Upper lobe of right lung (tissue), 1 donor: Measurements from ENCODE around the gene ARHGAP23. TPM values are rescaled to one million over a fixed set of nuclear protein-coding genes. Genes with fewer than 3 reads are reported as not detected.
A peak's percentile ranks its signal among the peaks of the same experiment; 100 is the strongest.

Source experiments
- ATAC-seq: fragments of 200-7000 bp; cut with Tn5 transposase; one replicate; pipeline ENCODE4 v1.9.1; 2020; ENCODE audit warnings: mild to moderate bottlenecking, moderate library complexity
- DNase-seq: peaks from one replicate; pipeline ENCODE4 v3.0.0-alpha.2; 2020
- H3K27ac ChIP-seq: fragments of 200-600 bp; one replicate; pipeline ENCODE4 v1.8.0; 2022
- H3K27me3 ChIP-seq: fragments of 200-600 bp; one replicate; pipeline ENCODE4 v1.8.0; 2022; ENCODE audit warnings: mild to moderate bottlenecking
- H3K36me3 ChIP-seq: fragments of 200-600 bp; one replicate; pipeline ENCODE4 v1.8.0; 2022
- H3K4me1 ChIP-seq: fragments of 200-600 bp; one replicate; pipeline ENCODE4 v1.8.0; 2022
- H3K4me3 ChIP-seq: fragments of 200-600 bp; one replicate; pipeline ENCODE4 v1.8.0; 2022; ENCODE audit warnings: mild to moderate bottlenecking
- H3K9me3 ChIP-seq: fragments of 200-600 bp; one replicate; pipeline ENCODE4 v1.8.0; 2022
- intact Hi-C: fragments of 100-400 bp; cut with DNase I; formaldehyde crosslinking; loops from one replicate; pipeline ENCODE4 v1.11.0; 2022
- total RNA-seq: library from RNA; stranded (reverse); fragmentation: NEBNext Ultra II Directional; extraction: Animal tissue kit (Norgen Biotek cat#: 25700); gene quantifications from one replicate; pipeline ENCODE4 v1.2.1, GENCODE V29; 2021
- TF ChIP-seq, protein P1 (sequence below): fragments of 200-600 bp; IDR thresholded peaks from one replicate; pipeline ENCODE4 v1.8.0; 2022; ENCODE audit warnings: antibody characterized with exemption
- donor health status: DM: no; HTN: yes; CAD: no; lungs with severe emphysema.

The ARHGAP23 gene
- total RNA-seq, 1 donor from 2014 or later: 85.1 TPM

- ATAC-seq: peak; percentile 77
Measured at GRCh38 chr17:38559051-38559879, 131.0 kb downstream of the ARHGAP23 start.

DNA sequence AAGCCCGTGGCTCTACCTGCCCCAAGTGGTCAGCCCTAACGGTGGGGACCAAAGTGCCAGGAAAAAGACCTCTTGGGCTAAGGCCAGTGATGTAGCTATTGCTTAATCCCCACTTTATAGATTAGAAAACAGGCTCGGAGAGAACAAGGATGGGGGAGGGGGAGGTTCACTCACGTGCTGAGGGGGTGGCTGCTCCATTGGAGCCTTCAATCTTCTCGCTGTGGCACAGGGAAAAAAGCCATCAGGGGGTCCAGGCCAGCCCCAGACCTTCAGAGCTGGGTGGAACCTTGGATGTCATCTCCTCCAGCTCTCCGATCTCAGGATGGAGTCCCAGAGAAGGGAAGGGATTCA lies 131.6 kb downstream of the ARHGAP23 start:
- intact Hi-C loops: loop anchor here (10.0 kb wide), 1 partner anchor 105 kb away; no protein-coding TSS in a partner anchor
- Histone ChIP-seq H3K27me3 (peaks cover 54% of the 10 kb centered on the region), H3K4me1 (peaks cover 31% of the 10 kb centered on the region), H3K27ac (no peak overlapping the region), H3K9me3 (no peaks in the 10 kb centered on the region), H3K36me3 (no peaks in the 10 kb centered on the region), H3K4me3 (peak overlapping the region; percentile 46)
- DNase-seq (no peak), ATAC-seq (no peak)
- TF ChIP-seq, protein P1, sequence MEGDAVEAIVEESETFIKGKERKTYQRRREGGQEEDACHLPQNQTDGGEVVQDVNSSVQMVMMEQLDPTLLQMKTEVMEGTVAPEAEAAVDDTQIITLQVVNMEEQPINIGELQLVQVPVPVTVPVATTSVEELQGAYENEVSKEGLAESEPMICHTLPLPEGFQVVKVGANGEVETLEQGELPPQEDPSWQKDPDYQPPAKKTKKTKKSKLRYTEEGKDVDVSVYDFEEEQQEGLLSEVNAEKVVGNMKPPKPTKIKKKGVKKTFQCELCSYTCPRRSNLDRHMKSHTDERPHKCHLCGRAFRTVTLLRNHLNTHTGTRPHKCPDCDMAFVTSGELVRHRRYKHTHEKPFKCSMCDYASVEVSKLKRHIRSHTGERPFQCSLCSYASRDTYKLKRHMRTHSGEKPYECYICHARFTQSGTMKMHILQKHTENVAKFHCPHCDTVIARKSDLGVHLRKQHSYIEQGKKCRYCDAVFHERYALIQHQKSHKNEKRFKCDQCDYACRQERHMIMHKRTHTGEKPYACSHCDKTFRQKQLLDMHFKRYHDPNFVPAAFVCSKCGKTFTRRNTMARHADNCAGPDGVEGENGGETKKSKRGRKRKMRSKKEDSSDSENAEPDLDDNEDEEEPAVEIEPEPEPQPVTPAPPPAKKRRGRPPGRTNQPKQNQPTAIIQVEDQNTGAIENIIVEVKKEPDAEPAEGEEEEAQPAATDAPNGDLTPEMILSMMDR: no peak

More at GRCh38 chr17:38559051-38559879, 131.0 kb downstream of the ARHGAP23 start:
- H3K27ac ChIP-seq: no peak overlapping the region
- TF ChIP-seq, protein P1: no peak
- intact Hi-C loops: no loop called here
- peaks cover 48% of the 10 kb centered on the region for H3K27me3 ChIP-seq
- no peaks in the 10 kb centered on the region for H3K36me3 ChIP-seq
- no peaks in the 10 kb centered on the region for H3K9me3 ChIP-seq
- DNase-seq: peak; percentile 95
- H3K4me1 ChIP-seq: peaks cover 31% of the 10 kb centered on the region
- H3K4me3 ChIP-seq: peak overlapping the region; percentile 46

GRCh38 chr17:38560503-38561318 lies 132.4 kb downstream of the ARHGAP23 start:
- intact Hi-C loops: loop anchor here (10.0 kb wide), 1 partner anchor 104 kb away; no protein-coding TSS in a partner anchor
- no peak for DNase-seq
- Histone ChIP-seq H3K27ac (no peak overlapping the region), H3K4me1 (peaks cover 31% of the 10 kb centered on the region), H3K4me3 (no peak overlapping the region), H3K27me3 (peaks cover 63% of the 10 kb centered on the region), H3K36me3 (no peaks in the 10 kb centered on the region), H3K9me3 (no peaks in the 10 kb centered on the region)
- no peak for ATAC-seq
- TF ChIP-seq, protein P1: no peak

DNA sequence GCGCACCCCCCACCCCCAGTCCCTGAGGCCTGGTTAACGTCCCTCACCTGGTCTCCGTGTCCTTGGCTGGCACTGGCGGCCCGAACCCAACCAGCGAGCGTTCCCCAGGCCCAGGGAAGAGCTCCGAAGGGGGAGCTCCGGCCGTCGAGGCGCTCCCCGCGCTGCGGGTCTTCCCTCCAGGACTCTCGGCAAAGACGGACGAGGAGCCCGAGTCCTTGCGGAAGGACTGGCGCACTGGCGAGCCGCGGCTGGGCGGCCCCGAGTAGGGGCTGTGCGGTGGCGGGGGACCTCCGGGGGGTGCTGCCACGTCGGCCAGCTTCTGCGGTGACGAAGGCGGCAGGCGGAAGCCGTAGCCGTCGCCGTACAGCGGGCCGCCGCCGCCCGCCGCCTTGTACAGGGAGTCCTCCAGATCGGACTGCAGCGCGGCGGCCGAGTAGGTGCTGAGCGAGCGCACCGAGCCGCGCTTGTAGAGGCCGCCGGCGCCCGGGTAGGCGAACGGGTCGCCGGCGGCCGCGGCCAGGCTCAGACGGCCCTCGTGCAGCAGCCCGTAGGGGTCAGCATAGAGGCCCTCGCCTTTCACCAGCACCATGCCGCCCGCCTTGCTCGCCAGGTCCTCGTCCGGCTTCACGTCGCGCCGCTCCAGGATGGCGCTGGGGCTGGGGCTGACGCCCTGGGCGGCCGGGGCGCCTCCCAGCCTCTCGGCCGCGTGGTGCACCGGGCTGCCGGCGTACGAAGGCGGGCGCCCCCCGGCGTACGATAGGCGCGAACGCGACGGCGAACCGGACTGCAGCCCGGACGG lies 133.4 kb downstream of the ARHGAP23 start:
- Histone ChIP-seq H3K9me3 (no peaks in the 10 kb centered on the region), H3K27ac (no peak overlapping the region), H3K4me1 (peaks cover 31% of the 10 kb centered on the region), H3K36me3 (no peaks in the 10 kb centered on the region), H3K4me3 (no peak overlapping the region), H3K27me3 (peaks cover 72% of the 10 kb centered on the region)
- no peak for ATAC-seq
- TF ChIP-seq, protein P1: no peak
- intact Hi-C loops: loop anchor here (10.0 kb wide), 1 partner anchor 103 kb away; no protein-coding TSS in a partner anchor
- no peak for DNase-seq

Other genes with a start within 250 kb of the ARHGAP23 start
- gene TBC1D3, start 235.9 kb upstream of the ARHGAP23 start, total RNA-seq: not detected
- gene MRPL45, start 131.3 kb upstream of the ARHGAP23 start, total RNA-seq: 25.7 TPM
- 0.35 TPM for gene GPR179, start 84.5 kb upstream of the ARHGAP23 start, total RNA-seq
- 23.7 TPM for gene SOCS7, start 76.6 kb upstream of the ARHGAP23 start, total RNA-seq
- 2.1 TPM for gene SRCIN1, start 177.5 kb downstream of the ARHGAP23 start, total RNA-seq
- gene EPOP, start 246.5 kb downstream of the ARHGAP23 start, total RNA-seq: 2.1 TPM